GM12878 (cell line): ENCODE measurements around the gene ANXA2R. TPM values are rescaled to one million over a fixed set of nuclear protein-coding genes. Genes with fewer than 3 reads are reported as not detected.

Source experiments
- ATAC-seq: fragments of 200-7000 bp; cut with Tn5 transposase; 3 replicates; pipeline ENCODE4 v1.9.1; 2020; ENCODE audit warnings: mild to moderate bottlenecking, moderate library complexity
- BruUV-seq: library from RNA; stranded (reverse); fragments of 400-500 nt; replicated peaks from 2 replicates; lab custom pipeline; 2021; lab: Mats Ljungman, UMichigan
- CTCF ChIA-PET: fragments of 300-600 bp; sonication (Branson Sonifier 250); formaldehyde crosslinking; extraction: SDS; loops from one replicate; lab custom pipeline; 2021; ENCODE audit warnings: inconsistent platforms; lab: Yijun Ruan, JAX
- POLR2A ChIA-PET: fragments of 350-600 bp; formaldehyde crosslinking; extraction: SDS; loops from one replicate; lab custom pipeline; 2021; ENCODE audit warnings: inconsistent platforms; lab: Charles Lee
- RAD21 ChIA-PET: fragments of 300-600 bp; sonication (Branson Sonifier 250); formaldehyde crosslinking; loops from one replicate; lab custom pipeline; 2023; ENCODE audit warnings: antibody characterized with exemption; ENCODE audit not compliant: unreplicated experiment; lab: Charles Lee
- SMC1A ChIA-PET: fragments of 300-600 bp; sonication (Branson Sonifier 250); formaldehyde crosslinking; loops from one replicate; lab custom pipeline; 2023; ENCODE audit not compliant: unreplicated experiment, uncharacterized antibody; lab: Charles Lee
- DNase-seq: peaks from one replicate; pipeline ENCODE4 v3.0.0-alpha.2; 2011; ENCODE audit warnings: low read depth, low spot score
- FAIRE-seq: peaks from 3 replicates; lab custom pipeline; 2011; peaks lifted over from hg19 to GRCh38; lab: Jason Lieb, UNC
- H2AFZ ChIP-seq: 2 replicates; pipeline ENCODE4 v1.6.0; 2011; ENCODE audit warnings: low read depth, low read length, control low read depth; ENCODE audit not compliant: control insufficient read depth
- H3K27ac ChIP-seq: 2 replicates; pipeline ENCODE4 v1.5.1; 2011; ENCODE audit warnings: control low read depth; ENCODE audit not compliant: control insufficient read depth, insufficient read depth
- H3K27me3 ChIP-seq, 2 experiments: replicated peaks in 1 of 2; 2 replicates each; pipeline versions ENCODE4 v1.6.0 to v1.6.1; 2011; ENCODE audit warnings: low read length in 1 of 2; ENCODE audit not compliant: control insufficient read depth in 2 of 2, insufficient read depth in 2 of 2
- H3K36me3 ChIP-seq, 2 experiments: 2 replicates each; pipeline ENCODE4 v1.5.1; 2011; ENCODE audit warnings: low read length in 1 of 2; ENCODE audit not compliant: control insufficient read depth in 2 of 2, insufficient read depth in 2 of 2
- H3K4me1 ChIP-seq: 2 replicates; pipeline ENCODE4 v1.6.1; 2011; ENCODE audit warnings: mild to moderate bottlenecking, low read length, moderate library complexity, mixed read lengths; ENCODE audit not compliant: control insufficient read depth, insufficient read depth
- H3K4me2 ChIP-seq: 2 replicates; pipeline ENCODE4 v1.6.0; 2011; ENCODE audit warnings: control low read depth; ENCODE audit not compliant: control insufficient read depth, insufficient read depth
- H3K4me3 ChIP-seq: fragments of 200-600 bp; sonication (generic); 2 replicates; pipeline ENCODE4 v1.5.1; 2016
- H3K79me2 ChIP-seq: 2 replicates; pipeline ENCODE4 v1.6.0; 2011; ENCODE audit warnings: low read length; ENCODE audit not compliant: control insufficient read depth, insufficient read depth
- H3K9ac ChIP-seq: 2 replicates; pipeline ENCODE4 v1.8.0; 2011; ENCODE audit warnings: low read length, control low read depth, mixed read lengths; ENCODE audit not compliant: control insufficient read depth, insufficient read depth
- H3K9me3 ChIP-seq: replicated peaks from 3 replicates; pipeline ENCODE4 v1.5.1; 2011; ENCODE audit warnings: mild to moderate bottlenecking, low read length; ENCODE audit not compliant: control insufficient read depth, insufficient read depth
- H4K20me1 ChIP-seq: 2 replicates; pipeline ENCODE4 v1.6.0; 2011; ENCODE audit not compliant: control insufficient read depth, insufficient read depth
- CBFB ChIP-seq: IDR thresholded peaks from 2 replicates; pipeline ENCODE4 v1.6.1; 2016; ENCODE audit warnings: antibody characterized with exemption, low read depth
- E2F8 ChIP-seq: fragments of 450-650 bp; IDR thresholded peaks from 2 replicates; pipeline ENCODE4 v1.6.1; 2018; ENCODE audit warnings: mild to moderate bottlenecking, low read depth, moderate library complexity; ENCODE audit not compliant: partially characterized antibody
- ETV6 ChIP-seq, 2 experiments: fragments of 450-650 bp in 1 of 2; IDR thresholded peaks in 1 of 2; conservative IDR thresholded peaks in 1 of 2; 2 replicates each; pipeline ENCODE4 v1.6.1; 2014; ENCODE audit warnings: antibody characterized with exemption in 1 of 2, borderline replicate concordance in 1 of 2, low read depth in 1 of 2, mild to moderate bottlenecking in 1 of 2, moderate library complexity in 1 of 2
- HSF1 ChIP-seq: fragments of 150-350 bp; IDR thresholded peaks from 2 replicates; pipeline ENCODE4 v1.6.1; 2014; ENCODE audit warnings: mild to moderate bottlenecking, low read depth, low read length
- LARP7 ChIP-seq: fragments of 450-650 bp; IDR thresholded peaks from 2 replicates; pipeline ENCODE4 v1.6.1; 2017; ENCODE audit warnings: mild to moderate bottlenecking
- PML ChIP-seq: IDR thresholded peaks from 2 replicates; pipeline ENCODE4 v1.6.1; 2012; ENCODE audit warnings: low read length, inconsistent platforms
- SUZ12 ChIP-seq: fragments of 200-600 bp; sonication (generic); IDR thresholded peaks from one replicate; pipeline ENCODE4 v1.6.1; 2018; ENCODE audit warnings: antibody characterized with exemption, mild to moderate bottlenecking; ENCODE audit not compliant: unreplicated experiment
- YBX1 ChIP-seq: fragments of 450-650 bp; IDR thresholded peaks from 2 replicates; pipeline ENCODE4 v1.6.1; 2016; ENCODE audit warnings: antibody characterized with exemption
- ZBTB33 ChIP-seq: fragments of 450-650 bp; IDR thresholded peaks from 2 replicates; pipeline ENCODE4 v1.6.1; 2017; ENCODE audit warnings: mild to moderate bottlenecking
- WGBS: methylation state at CpG from one replicate; pipeline ENCODE4 v1.1.6; 2016; ENCODE audit warnings: low lambda C conversion rate; ENCODE audit not compliant: insufficient replicate concordance, insufficient coverage; ENCODE audit errors: missing lambda C conversion rate; 5-methylcytosine and 5-hydroxymethylcytosine counted together
- in situ Hi-C: fragments of 300-500 bp; cut with MboI; formaldehyde crosslinking; loops from 9 replicates; pipeline ENCODE4 v1.14.3; 2018; ENCODE audit warnings: mixed read lengths
- intact Hi-C: fragments of 100-400 bp; cut with micrococcal nuclease; formaldehyde crosslinking; loops from one replicate; pipeline ENCODE4 v1.14.2; 2022; ENCODE audit not compliant: unreplicated experiment
- polyA plus RNA-seq, 11 experiments: library from polyadenylated mRNA; depleted of rRNA in 4 of 11; unstranded in 6 of 11; stranded (reverse) in 5 of 11; fragments of >200 nt; fragmentation: Nextera tagmentation in 4 of 11; fragmentation: Illumina TruSeq in 1 of 11; extraction: Ambion mirVana in 4 of 11; extraction: Trizol in 1 of 11; gene quantifications; 1 replicate in 1 of 11; 2 replicates in 10 of 11; pipeline versions ENCODE4 v1.2.1 to v1.2.3, GENCODE V29; 2011 to 2016; ENCODE audit warnings: inconsistent platforms in 2 of 11, missing spikeins in 2 of 11, low read depth in 1 of 11
- total RNA-seq, 4 experiments: library from RNA; depleted of rRNA in 3 of 4; stranded (reverse); fragments of >200 nt in 3 of 4; fragmentation: Illumina TruSeq in 1 of 4; extraction: Trizol in 1 of 4; gene quantifications; 2 replicates each; pipeline versions ENCODE4 v1.2.1 to v1.2.3, GENCODE V29; 2013 to 2021

The ANXA2R gene
- total and polyA plus RNA-seq, 10 of the 15 experiments (the other 5 are each of a cell fraction or from before 2014, with no cell fraction given) = 2.3 to 7.8 (median 4.4) TPM

GRCh38 chr5:43068037-43068436, 27.9 kb upstream of the ANXA2R start:
- in situ Hi-C loops = no loop called here
- H3K27ac ChIP-seq = peak overlapping the region; percentile 100
- SMC1A ChIA-PET = interaction anchor here (0.6 to 3.0 kb wide), 7 partner anchors 22 to 448 kb away, joined by 3 to 9 read pairs (median 4); no protein-coding TSS in a partner anchor
- H3K79me2 ChIP-seq = peaks cover 37% of the 10 kb centered on the region
- H4K20me1 ChIP-seq = no peaks in the 10 kb centered on the region
- CTCF ChIA-PET = interaction anchor here (0.8 to 2.6 kb wide), 10 partner anchors 26 to 322 kb away, joined by 3 to 22 read pairs (median 6); partner anchors contain the start of gene ZNF131
- peak overlapping the region; percentile 96 for H3K4me2 ChIP-seq
- no TSS peak for BruUV-seq
- ATAC-seq (no peak), FAIRE-seq (no peak), DNase-seq (no peak)
- peaks cover 3 to 5% of the 10 kb centered on the region in 2 experiments; a peak in 2 of 4 replicates for H3K36me3 ChIP-seq
- peaks cover 10% of the 10 kb centered on the region for H3K4me1 ChIP-seq
- TF ChIP-seq ZBTB33 = no peak
- no peak for TF ChIP-seq SUZ12
- TF ChIP-seq E2F8 = no peak
- no peak for TF ChIP-seq CBFB
- no peak for TF ChIP-seq ETV6 (conservative IDR thresholded peaks at IDR 0.05 in 1 of 2, IDR thresholded peaks at IDR 0.05 in 1 of 2; ENCODE audit: borderline replicate concordance in 1 of 2, low read depth in 1 of 2)
- no peak for TF ChIP-seq LARP7
- TF ChIP-seq YBX1 = no peak
- TF ChIP-seq HSF1 = no peak
- no peak for TF ChIP-seq PML
- RAD21 ChIA-PET = interaction anchor here (0.6 to 3.0 kb wide), 6 partner anchors 27 to 159 kb away, joined by 3 to 8 read pairs (median 4); no protein-coding TSS in a partner anchor
- H3K27me3 ChIP-seq = no peaks in the 10 kb centered on the region
- H3K9ac ChIP-seq = peak overlapping the region; percentile 100
- H3K9me3 ChIP-seq = no peaks in the 10 kb centered on the region
- intact Hi-C loops = loop anchor here (5.0 kb wide), 1 partner anchor 414 kb away; the partner anchor contains the start of gene TMEM267
- POLR2A ChIA-PET = interaction anchor here (1.0 to 1.9 kb wide), 6 partner anchors 26 to 245 kb away, joined by 4 to 6 read pairs (median 4); partner anchors contain the start of gene HMGCS1
- no peak overlapping the region for H2AFZ ChIP-seq
- peak overlapping the region; percentile 91 for H3K4me3 ChIP-seq
- 58% methylated on average over 2 of the region's 2 CpGs for WGBS
